ENCODE results near the gene CACNA1H.

The CACNA1H gene

GRCh38 chr16:1121601-1122397, 31.1 kb upstream of the CACNA1H start:
- no peak for DNase-seq (ENCODE audit: low read depth in 2 of 3, low spot score in 2 of 3)

GRCh38 chr16:1122398-1122765, 30.5 kb upstream of the CACNA1H start:
- no peak for DNase-seq (ENCODE audit: low read depth in 2 of 3, low spot score in 2 of 3)

GRCh38 chr16:1123525-1124230, 29.2 kb upstream of the CACNA1H start:
- no peak for DNase-seq (ENCODE audit: low read depth in 2 of 3, low spot score in 2 of 3)

GRCh38 chr16:1124291-1124690, 28.6 kb upstream of the CACNA1H start:
- no peak for DNase-seq (ENCODE audit: low read depth in 2 of 3, low spot score in 2 of 3)

- no peak for DNase-seq (ENCODE audit: low read depth in 2 of 3, low spot score in 2 of 3)
Measured at GRCh38 chr16:1124795-1125194, 28.1 kb upstream of the CACNA1H start.

- no peak for DNase-seq (ENCODE audit: low read depth in 2 of 3, low spot score in 2 of 3)
Measured at GRCh38 chr16:1125471-1125870, 27.4 kb upstream of the CACNA1H start.

GRCh38 chr16:1126044-1126443, 26.9 kb upstream of the CACNA1H start:
- DNase-seq (ENCODE audit: low read depth in 2 of 3, low spot score in 2 of 3), result no peak

GRCh38 chr16:1126586-1126985, 26.3 kb upstream of the CACNA1H start:
- no peak for DNase-seq (ENCODE audit: low read depth in 2 of 3, low spot score in 2 of 3)

- no peak for DNase-seq (ENCODE audit: low read depth in 2 of 3, low spot score in 2 of 3)
Measured at GRCh38 chr16:1127101-1127500, 25.8 kb upstream of the CACNA1H start.

GRCh38 chr16:1127971-1128715, 24.8 kb upstream of the CACNA1H start:
- no peak for DNase-seq (ENCODE audit: low read depth in 2 of 3, low spot score in 2 of 3)

GRCh38 chr16:1129106-1129960, 23.6 kb upstream of the CACNA1H start:
- DNase-seq (ENCODE audit: low read depth in 2 of 3, low spot score in 2 of 3), result no peak

GRCh38 chr16:1130382-1130781, 22.5 kb upstream of the CACNA1H start:
- DNase-seq (ENCODE audit: low read depth in 2 of 3, low spot score in 2 of 3), result no peak

- DNase-seq (ENCODE audit: low read depth in 2 of 3, low spot score in 2 of 3), result no peak
Measured at GRCh38 chr16:1131378-1131994, 21.4 kb upstream of the CACNA1H start.

GRCh38 chr16:1132431-1132830, 20.5 kb upstream of the CACNA1H start:
- no peak for DNase-seq (ENCODE audit: low read depth in 2 of 3, low spot score in 2 of 3)

GRCh38 chr16:1133271-1133670, 19.6 kb upstream of the CACNA1H start:
- no peak for DNase-seq (ENCODE audit: low read depth in 2 of 3, low spot score in 2 of 3)

- DNase-seq (ENCODE audit: low read depth in 2 of 3, low spot score in 2 of 3), result no peak
Measured at GRCh38 chr16:1133810-1134520, 18.9 kb upstream of the CACNA1H start.

- DNase-seq (ENCODE audit: low read depth in 2 of 3, low spot score in 2 of 3), result no peak
Measured at GRCh38 chr16:1134776-1135458, 18.0 kb upstream of the CACNA1H start.

GRCh38 chr16:1135459-1135825, 17.5 kb upstream of the CACNA1H start:
- no peak for DNase-seq (ENCODE audit: low read depth in 2 of 3, low spot score in 2 of 3)

- no peak for DNase-seq (ENCODE audit: low read depth in 2 of 3, low spot score in 2 of 3)
Measured at GRCh38 chr16:1137604-1138003, 15.3 kb upstream of the CACNA1H start.
